ENCODE results near the gene PLCL1. TPM values are rescaled to one million over a fixed set of nuclear protein-coding genes. Genes with fewer than 3 reads are reported as not detected.

The PLCL1 gene
- polyA plus RNA-seq, 1 experiment = 0.09 TPM

DNA sequence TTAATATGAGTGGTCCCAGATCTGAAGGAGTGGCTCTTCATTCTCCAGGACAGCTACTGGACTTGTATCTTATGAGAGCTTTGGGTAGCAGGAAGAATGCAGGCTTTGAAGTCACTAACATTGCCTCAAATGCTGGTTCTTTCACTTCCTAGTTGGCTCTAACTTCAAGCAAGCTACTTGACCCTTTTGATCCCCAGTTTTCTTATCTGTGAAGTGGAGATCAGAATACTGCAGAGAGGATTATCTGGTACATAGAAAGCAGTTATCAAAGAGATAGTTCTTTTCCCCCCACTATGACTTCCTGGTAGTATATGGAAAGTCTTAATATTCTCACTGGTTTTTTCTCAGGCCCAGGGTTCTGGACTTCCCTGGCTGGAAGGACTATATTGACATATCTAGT lies 3.4 kb upstream of the PLCL1 start:
- no peak for DNase-seq (ENCODE audit: low read depth)
- no peak overlapping the region for H3K4me3 ChIP-seq (ENCODE audit: low read depth, low read length)
- peaks cover 10% of the 10 kb centered on the region for H3K27me3 ChIP-seq (ENCODE audit: control insufficient read depth, insufficient read depth, low read length)
- TF ChIP-seq, protein P1, sequence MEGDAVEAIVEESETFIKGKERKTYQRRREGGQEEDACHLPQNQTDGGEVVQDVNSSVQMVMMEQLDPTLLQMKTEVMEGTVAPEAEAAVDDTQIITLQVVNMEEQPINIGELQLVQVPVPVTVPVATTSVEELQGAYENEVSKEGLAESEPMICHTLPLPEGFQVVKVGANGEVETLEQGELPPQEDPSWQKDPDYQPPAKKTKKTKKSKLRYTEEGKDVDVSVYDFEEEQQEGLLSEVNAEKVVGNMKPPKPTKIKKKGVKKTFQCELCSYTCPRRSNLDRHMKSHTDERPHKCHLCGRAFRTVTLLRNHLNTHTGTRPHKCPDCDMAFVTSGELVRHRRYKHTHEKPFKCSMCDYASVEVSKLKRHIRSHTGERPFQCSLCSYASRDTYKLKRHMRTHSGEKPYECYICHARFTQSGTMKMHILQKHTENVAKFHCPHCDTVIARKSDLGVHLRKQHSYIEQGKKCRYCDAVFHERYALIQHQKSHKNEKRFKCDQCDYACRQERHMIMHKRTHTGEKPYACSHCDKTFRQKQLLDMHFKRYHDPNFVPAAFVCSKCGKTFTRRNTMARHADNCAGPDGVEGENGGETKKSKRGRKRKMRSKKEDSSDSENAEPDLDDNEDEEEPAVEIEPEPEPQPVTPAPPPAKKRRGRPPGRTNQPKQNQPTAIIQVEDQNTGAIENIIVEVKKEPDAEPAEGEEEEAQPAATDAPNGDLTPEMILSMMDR (IDR thresholded peaks at IDR 0.05; ENCODE audit: insufficient read depth, low read depth, low read length) = no peak
- ChIA-PET POLR2A (no interaction called here), CTCF (interaction anchor here (1.0 to 1.5 kb wide), 2 partner anchors 10 to 254 kb away, joined by 4 to 7 read pairs; no protein-coding TSS in a partner anchor)
- no peaks in the 10 kb centered on the region for H3K36me3 ChIP-seq (ENCODE audit: control insufficient read depth, insufficient read depth, low read length)

DNA sequence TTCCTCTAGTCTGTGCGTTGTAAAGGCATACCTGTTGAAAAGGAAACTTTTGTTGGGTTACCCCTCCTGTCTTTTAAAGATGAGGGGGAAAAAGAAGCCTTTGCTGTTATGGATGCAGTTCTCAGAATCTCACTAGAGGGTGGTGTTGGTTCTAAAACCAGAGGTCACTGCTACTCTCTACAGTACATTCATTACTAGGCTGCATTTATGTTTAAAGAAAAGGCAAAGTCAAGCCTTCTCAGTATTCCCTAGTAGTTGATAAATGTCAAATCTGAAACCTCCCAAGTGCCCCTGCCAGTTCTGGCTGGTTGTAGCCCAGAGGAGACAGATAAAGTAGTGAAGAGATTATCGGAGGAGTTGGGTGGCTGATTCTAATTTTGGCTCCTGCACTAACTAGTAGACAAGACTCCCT lies 1.4 kb upstream of the PLCL1 start:
- peaks cover 11% of the 10 kb centered on the region for H3K27me3 ChIP-seq (ENCODE audit: control insufficient read depth, insufficient read depth, low read length)
- TF ChIP-seq, protein P1 (IDR thresholded peaks at IDR 0.05; ENCODE audit: insufficient read depth, low read depth, low read length) = peak; percentile 80
- POLR2A ChIA-PET = no interaction called here

DNA sequence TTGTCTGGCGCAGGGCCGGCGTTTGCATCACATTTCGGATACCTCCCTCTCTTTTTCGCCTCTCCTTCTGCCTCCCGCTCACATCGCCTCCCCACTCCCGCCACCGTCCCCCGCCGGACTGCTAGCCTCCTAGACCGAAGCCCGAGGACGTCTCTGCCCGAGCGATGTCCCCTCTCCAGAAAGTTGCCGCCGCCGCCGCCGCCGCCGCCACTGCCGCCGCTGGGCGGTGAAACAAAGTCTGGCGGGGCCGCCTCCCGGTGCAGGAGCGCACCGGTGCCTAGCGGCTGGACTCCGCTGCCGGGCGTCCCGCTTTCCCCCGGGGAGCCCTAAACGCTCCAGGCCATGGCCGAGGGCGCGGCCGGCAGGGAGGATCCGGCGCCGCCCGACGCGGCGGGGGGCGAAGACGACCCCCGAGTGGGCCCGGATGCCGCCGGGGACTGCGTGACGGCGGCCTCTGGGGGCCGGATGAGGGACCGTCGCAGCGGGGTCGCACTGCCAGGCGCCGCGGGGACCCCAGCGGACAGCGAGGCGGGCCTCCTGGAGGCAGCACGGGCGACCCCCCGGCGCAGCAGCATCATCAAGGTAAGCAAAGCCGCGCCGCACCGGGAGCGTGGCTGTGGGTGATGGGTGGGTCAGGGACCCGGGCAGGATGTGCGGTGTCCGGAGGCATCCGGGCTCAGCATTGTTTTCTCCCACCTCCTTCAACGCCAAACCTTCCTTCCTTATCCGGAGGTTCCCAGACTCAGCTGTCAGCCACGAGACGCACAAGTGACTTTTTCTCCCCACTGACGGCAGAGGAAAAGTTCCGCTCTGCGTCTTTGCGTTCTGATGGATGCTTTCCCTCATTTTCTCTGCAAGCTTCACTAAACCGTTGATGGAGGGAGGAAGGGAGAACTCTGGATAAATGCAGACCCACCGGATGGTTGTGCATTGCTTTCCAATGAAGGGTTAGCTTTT lies 643 bp downstream of the PLCL1 start:
- TF ChIP-seq, protein P1 (IDR thresholded peaks at IDR 0.05; ENCODE audit: insufficient read depth, low read depth, low read length) = no peak
- Histone ChIP-seq H3K4me3 (ENCODE audit: low read depth, low read length) (peak overlapping the region; percentile 65), H3K27me3 (ENCODE audit: control insufficient read depth, insufficient read depth, low read length) (peaks cover 9% of the 10 kb centered on the region), H3K36me3 (ENCODE audit: control insufficient read depth, insufficient read depth, low read length) (no peaks in the 10 kb centered on the region)
- ChIA-PET CTCF (interaction anchor here (0.6 to 1.6 kb wide), 3 partner anchors 248 to 321 kb away, joined by 3 read pairs; no protein-coding TSS in a partner anchor), POLR2A (no interaction called here)
- no peak for DNase-seq (ENCODE audit: low read depth)

More for the DNA sequence above, 1.4 kb upstream of the PLCL1 start:
- Histone ChIP-seq H3K36me3 (ENCODE audit: control insufficient read depth, insufficient read depth, low read length) (no peaks in the 10 kb centered on the region), H3K4me3 (ENCODE audit: low read depth, low read length) (no peak overlapping the region)
- CTCF ChIA-PET = no interaction called here
- no peak for DNase-seq (ENCODE audit: low read depth)

DNA sequence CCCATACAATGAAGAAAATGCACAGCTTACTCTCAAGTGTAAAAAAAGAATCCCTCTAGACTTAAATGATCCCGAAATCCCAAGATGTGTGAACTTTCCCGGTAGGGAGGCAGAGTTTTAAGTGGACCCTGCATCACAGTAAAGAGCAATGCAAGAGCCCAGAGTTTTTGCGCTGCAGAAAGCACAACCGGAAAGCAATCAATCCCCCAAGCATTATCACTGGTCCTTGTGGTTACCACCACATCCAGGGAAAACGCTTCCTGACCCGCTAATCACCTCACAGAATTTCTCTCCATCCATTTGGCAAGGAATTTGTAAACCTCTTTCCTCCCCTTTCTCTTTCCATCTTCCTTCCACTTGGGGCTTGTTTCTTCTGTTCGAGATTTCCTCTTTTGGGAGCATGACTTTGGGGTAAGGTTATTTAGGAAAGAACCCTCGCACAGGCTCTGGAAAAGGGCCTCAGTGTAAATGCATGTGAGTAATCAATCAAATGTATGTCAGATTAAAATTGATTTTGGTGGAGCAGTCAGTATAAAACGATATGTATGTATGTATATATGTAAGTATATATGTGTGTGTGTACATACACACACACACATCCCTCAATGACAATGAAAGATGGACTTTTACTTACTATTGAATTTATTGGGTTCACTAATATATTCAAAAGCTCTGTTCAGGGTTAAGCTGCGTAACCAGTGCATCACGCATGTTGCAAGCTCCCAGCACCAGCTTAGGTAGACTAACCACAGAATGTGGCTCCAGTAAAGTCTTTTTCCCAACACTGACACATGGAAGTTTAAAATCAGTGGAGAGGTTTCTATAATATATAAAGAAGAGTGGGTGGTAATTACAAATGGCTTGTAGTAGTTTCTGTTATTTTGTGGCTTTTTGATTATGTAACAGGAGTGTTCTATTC lies 1.6 kb downstream of the PLCL1 start:
- ChIA-PET POLR2A (no interaction called here), CTCF (interaction anchor here (0.6 to 1.6 kb wide), 2 partner anchors 316 to 320 kb away, joined by 3 read pairs; no protein-coding TSS in a partner anchor)
- Histone ChIP-seq H3K4me3 (ENCODE audit: low read depth, low read length) (no peak overlapping the region), H3K27me3 (ENCODE audit: control insufficient read depth, insufficient read depth, low read length) (peaks cover 9% of the 10 kb centered on the region), H3K36me3 (ENCODE audit: control insufficient read depth, insufficient read depth, low read length) (no peaks in the 10 kb centered on the region)
- TF ChIP-seq, protein P1 (IDR thresholded peaks at IDR 0.05; ENCODE audit: insufficient read depth, low read depth, low read length) = no peak
- DNase-seq (ENCODE audit: low read depth) = no peak
